Renal cortical epithelial cell (primary cell): ENCODE data around the gene FTL. TPM values are rescaled to one million over a fixed set of nuclear protein-coding genes. Genes with fewer than 3 reads are reported as not detected.

Experiments
- DNase-seq: peaks from one replicate; pipeline ENCODE4 v3.0.0-alpha.2; 2011; ENCODE audit warnings: low read depth
- total RNA-seq: library from RNA; depleted of rRNA; stranded (reverse); fragments of >200 nt; gene quantifications from 2 replicates; pipeline ENCODE4 v1.2.3, GENCODE V29; 2014

The FTL gene
- total RNA-seq, 1 donor from 2014 or later = 1,420 TPM

- peak; percentile 77 for DNase-seq
These were observed 26.9 kb downstream of the FTL start for GRCh38 chr19:48991873-48992580.

GRCh38 chr19:48992581-48993174, 27.6 kb downstream of the FTL start:
- no peak for DNase-seq

- DNase-seq = peak; percentile 97
These were observed 28.3 kb downstream of the FTL start, which contains the start of the genes GYS1 and RUVBL2 for GRCh38 chr19:48993175-48994034. GYS1 (minus strand) TSS chr19:48993309; CDS start chr19:48993112, 197 bp downstream. RUVBL2 (plus strand) TSS chr19:48993887; CDS start chr19:48993912, 25 bp downstream.

- DNase-seq = no peak
These were observed 28.9 kb downstream of the FTL start for GRCh38 chr19:48994035-48994386.

GRCh38 chr19:48997972-48998371, 32.9 kb downstream of the FTL start:
- DNase-seq = peak; percentile 54

GRCh38 chr19:48999481-49000325, 34.6 kb downstream of the FTL start:
- DNase-seq = peak; percentile 49

- no peak for DNase-seq
These were observed 39.0 kb downstream of the FTL start for GRCh38 chr19:49004133-49004532.

- no peak for DNase-seq
These were observed 40.0 kb downstream of the FTL start for GRCh38 chr19:49004964-49005614.

- DNase-seq = no peak
These were observed 41.8 kb downstream of the FTL start for GRCh38 chr19:49006905-49007304.

- DNase-seq = no peak
These were observed 44.7 kb downstream of the FTL start for GRCh38 chr19:49009828-49010227.

GRCh38 chr19:49010453-49010852, 45.3 kb downstream of the FTL start:
- DNase-seq = no peak

- no peak for DNase-seq
These were observed 46.1 kb downstream of the FTL start for GRCh38 chr19:49011194-49011593.

GRCh38 chr19:49014123-49014869, 49.2 kb downstream of the FTL start:
- DNase-seq = no peak

- DNase-seq = no peak
These were observed 49.8 kb downstream of the FTL start for GRCh38 chr19:49014870-49015255.

- no peak for DNase-seq
These were observed 51.1 kb downstream of the FTL start for GRCh38 chr19:49016067-49016839.
